HL-60 (cell line): ENCODE measurements around the gene TBC1D16.

Experiments used
- CTCF ChIP-seq: IDR thresholded peaks from one replicate; pipeline ENCODE4 v1.5.1; 2011; ENCODE audit warnings: low read length, control low read depth, inconsistent platforms; ENCODE audit not compliant: insufficient read depth
- GABPA ChIP-seq: IDR thresholded peaks from 2 replicates; pipeline ENCODE4 v1.6.1; 2012; ENCODE audit warnings: low read depth
- POLR2AphosphoS5 ChIP-seq: IDR thresholded peaks from 2 replicates; pipeline ENCODE4 v1.6.1; 2012; ENCODE audit warnings: low read depth
- SPI1 ChIP-seq: IDR thresholded peaks from 2 replicates; pipeline ENCODE4 v1.6.1; 2012; ENCODE audit warnings: low read depth, mild to moderate bottlenecking, borderline replicate concordance
- TF ChIP-seq, protein P1 (sequence below): IDR thresholded peaks from 2 replicates; pipeline ENCODE4 v1.6.1; 2012; ENCODE audit warnings: low read depth; ENCODE audit not compliant: insufficient replicate concordance

DNA sequence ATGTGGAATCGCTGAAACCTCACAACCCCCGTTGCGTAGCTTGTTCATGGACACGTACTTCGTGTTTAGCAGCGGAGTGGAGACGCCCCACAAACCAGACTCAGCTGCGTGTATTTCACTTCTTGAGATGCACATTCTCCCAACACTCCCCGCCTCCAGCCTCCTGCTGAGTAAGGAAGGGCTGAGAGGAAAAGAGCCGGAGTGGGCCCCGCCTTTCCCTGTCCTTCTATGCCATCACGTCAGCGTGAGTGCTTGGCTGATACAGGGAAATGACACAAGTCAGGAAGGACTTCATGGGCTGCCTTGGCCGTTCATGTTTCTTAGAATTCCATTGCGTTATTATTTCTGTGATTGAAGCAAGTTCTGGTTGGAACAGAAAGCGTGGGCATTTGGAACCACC lies 127.8 kb downstream of the TBC1D16 start:
- no peak for TF ChIP-seq CTCF
- TF ChIP-seq, protein P1, sequence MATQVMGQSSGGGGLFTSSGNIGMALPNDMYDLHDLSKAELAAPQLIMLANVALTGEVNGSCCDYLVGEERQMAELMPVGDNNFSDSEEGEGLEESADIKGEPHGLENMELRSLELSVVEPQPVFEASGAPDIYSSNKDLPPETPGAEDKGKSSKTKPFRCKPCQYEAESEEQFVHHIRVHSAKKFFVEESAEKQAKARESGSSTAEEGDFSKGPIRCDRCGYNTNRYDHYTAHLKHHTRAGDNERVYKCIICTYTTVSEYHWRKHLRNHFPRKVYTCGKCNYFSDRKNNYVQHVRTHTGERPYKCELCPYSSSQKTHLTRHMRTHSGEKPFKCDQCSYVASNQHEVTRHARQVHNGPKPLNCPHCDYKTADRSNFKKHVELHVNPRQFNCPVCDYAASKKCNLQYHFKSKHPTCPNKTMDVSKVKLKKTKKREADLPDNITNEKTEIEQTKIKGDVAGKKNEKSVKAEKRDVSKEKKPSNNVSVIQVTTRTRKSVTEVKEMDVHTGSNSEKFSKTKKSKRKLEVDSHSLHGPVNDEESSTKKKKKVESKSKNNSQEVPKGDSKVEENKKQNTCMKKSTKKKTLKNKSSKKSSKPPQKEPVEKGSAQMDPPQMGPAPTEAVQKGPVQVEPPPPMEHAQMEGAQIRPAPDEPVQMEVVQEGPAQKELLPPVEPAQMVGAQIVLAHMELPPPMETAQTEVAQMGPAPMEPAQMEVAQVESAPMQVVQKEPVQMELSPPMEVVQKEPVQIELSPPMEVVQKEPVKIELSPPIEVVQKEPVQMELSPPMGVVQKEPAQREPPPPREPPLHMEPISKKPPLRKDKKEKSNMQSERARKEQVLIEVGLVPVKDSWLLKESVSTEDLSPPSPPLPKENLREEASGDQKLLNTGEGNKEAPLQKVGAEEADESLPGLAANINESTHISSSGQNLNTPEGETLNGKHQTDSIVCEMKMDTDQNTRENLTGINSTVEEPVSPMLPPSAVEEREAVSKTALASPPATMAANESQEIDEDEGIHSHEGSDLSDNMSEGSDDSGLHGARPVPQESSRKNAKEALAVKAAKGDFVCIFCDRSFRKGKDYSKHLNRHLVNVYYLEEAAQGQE: no peak
- TF ChIP-seq POLR2AphosphoS5: no peak
- no peak for TF ChIP-seq GABPA
- TF ChIP-seq SPI1: no peak
